HCT116 (cell line): ENCODE results near the gene CD22.

ENCODE experiments used
- CTCF ChIP-seq, 3 experiments: fragments of 200-600 bp in 1 of 3; sonication (generic) in 1 of 3; IDR thresholded peaks in 2 of 3; conservative IDR thresholded peaks in 1 of 3; 2 replicates each; pipeline ENCODE4 v1.5.1; 2012 to 2017; ENCODE audit warnings: low read depth in 2 of 3, low read length in 2 of 3, antibody characterized with exemption in 1 of 3, borderline replicate concordance in 1 of 3, control low read depth in 1 of 3, mild to moderate bottlenecking in 1 of 3, mixed read lengths in 1 of 3, mixed run types in 1 of 3, moderate library complexity in 1 of 3; ENCODE audit not compliant: insufficient read depth in 1 of 3
- EZH2 ChIP-seq: fragments of 200-600 bp; sonication (generic); IDR thresholded peaks from 2 replicates; pipeline ENCODE4 v1.6.1; 2017; ENCODE audit warnings: antibody characterized with exemption, mixed run types
- JUND ChIP-seq: IDR thresholded peaks from 2 replicates; pipeline ENCODE4 v1.6.1; 2012
- POLR2A ChIP-seq: IDR thresholded peaks from 2 replicates; pipeline ENCODE4 v1.7.0; 2011; ENCODE audit warnings: borderline replicate concordance; ENCODE audit not compliant: insufficient read depth, insufficient read length; ENCODE audit errors: extremely low read depth
- RAD21 ChIP-seq: IDR thresholded peaks from 2 replicates; pipeline ENCODE4 v1.6.1; 2012; ENCODE audit warnings: low read depth, mild to moderate bottlenecking
- SRF ChIP-seq: IDR thresholded peaks from 2 replicates; pipeline ENCODE4 v1.6.1; 2012; ENCODE audit warnings: low read depth
- ZNF274 ChIP-seq: fragments of 200-500 bp; sonication (Bioruptor generic); IDR thresholded peaks from 2 replicates; pipeline ENCODE4 v1.6.1; 2014; ENCODE audit warnings: mild to moderate bottlenecking, low read depth, low read length, inconsistent platforms

- no peak for TF ChIP-seq RAD21
- no peak for TF ChIP-seq ZNF274
- TF ChIP-seq JUND, result no peak
- no peak for TF ChIP-seq CTCF (IDR thresholded peaks at IDR 0.05 in 2 of 3, conservative IDR thresholded peaks at IDR 0.05 in 1 of 3; ENCODE audit: borderline replicate concordance in 1 of 3, insufficient read depth in 1 of 3, low read depth in 2 of 3, low read length in 2 of 3)
- no peak for TF ChIP-seq EZH2
- no peak for TF ChIP-seq POLR2A
- no peak for TF ChIP-seq SRF
These were observed 20.1 kb downstream of the CD22 start for GRCh38 chr19:35348911-35349611.
